Measurements from ENCODE around the gene APC2. TPM values are rescaled to one million over a fixed set of nuclear protein-coding genes. Genes with fewer than 3 reads are reported as not detected.

Gene APC2
- total RNA-seq, 1 donor from 2014 or later = 0.42 TPM

GRCh38 chr19:1441022-1441426 is 8.9 kb upstream of the APC2 start:
- Mint-ChIP-seq H3K27me3 (no peaks in the 10 kb centered on the region), H3K27ac (no peak overlapping the region), H3K36me3 (ENCODE audit: low read depth) (peaks cover 38% of the 10 kb centered on the region), H3K9me3 (no peaks in the 10 kb centered on the region), H3K4me3 (peak overlapping the region; percentile 63), H3K4me1 (peaks cover 36% of the 10 kb centered on the region)
- TF ChIP-seq CTCF (IDR thresholded peaks at IDR 0.05) = no peak
- CTCF ChIA-PET = no interaction called here
- POLR2A ChIA-PET = interaction anchor here (0.5 to 1.4 kb wide), 6 partner anchors 10 to 462 kb away, joined by 3 to 8 read pairs (median 5); no protein-coding TSS in a partner anchor
- no peak for DNase-seq
- no peak for ATAC-seq (ENCODE audit: low read depth)
- intact Hi-C loops (cut with micrococcal nuclease) = no loop called here

- H3K27me3 Mint-ChIP-seq = no peaks in the 10 kb centered on the region
- ATAC-seq (ENCODE audit: low read depth) (no peak), DNase-seq (no peak)
- no peak overlapping the region for H3K27ac Mint-ChIP-seq
- intact Hi-C loops (cut with micrococcal nuclease) = no loop called here
- H3K9me3 Mint-ChIP-seq = no peaks in the 10 kb centered on the region
- CTCF ChIA-PET = no interaction called here
- H3K4me1 Mint-ChIP-seq = peaks cover 36% of the 10 kb centered on the region
- POLR2A ChIA-PET = interaction anchor here (0.6 to 1.4 kb wide), 4 partner anchors 27 to 461 kb away, joined by 3 to 8 read pairs (median 4); no protein-coding TSS in a partner anchor
- no peak for TF ChIP-seq CTCF (IDR thresholded peaks at IDR 0.05)
- H3K36me3 Mint-ChIP-seq (ENCODE audit: low read depth) = peaks cover 38% of the 10 kb centered on the region
- H3K4me3 Mint-ChIP-seq = peak overlapping the region; percentile 29
These were observed 8.1 kb upstream of the APC2 start for GRCh38 chr19:1441677-1442438.

GRCh38 chr19:1445185-1445931 is 4.6 kb upstream of the APC2 start:
- ATAC-seq (ENCODE audit: low read depth) (peak; percentile 91), DNase-seq (peak; percentile 85)
- Mint-ChIP-seq H3K36me3 (ENCODE audit: low read depth) (peaks cover 25% of the 10 kb centered on the region), H3K27ac (no peak overlapping the region), H3K4me3 (peak overlapping the region; percentile 79), H3K9me3 (no peaks in the 10 kb centered on the region), H3K27me3 (peaks cover 21% of the 10 kb centered on the region), H3K4me1 (peaks cover 29% of the 10 kb centered on the region)
- POLR2A ChIA-PET = interaction anchor here (0.6 to 1.5 kb wide), 4 partner anchors 10 to 176 kb away, joined by 3 to 8 read pairs (median 4); partner anchors contain the start of gene CIRBP
- peak; percentile 51 for TF ChIP-seq CTCF (IDR thresholded peaks at IDR 0.05)
- CTCF ChIA-PET = interaction anchor here (1.1 to 1.8 kb wide), 7 partner anchors 8 to 201 kb away, joined by 3 to 10 read pairs (median 4); no protein-coding TSS in a partner anchor
- intact Hi-C loops (cut with micrococcal nuclease) = loop anchor here (1.0 to 2.0 kb wide), 2 partner anchors 10 to 25 kb away; no protein-coding TSS in a partner anchor

- CTCF ChIA-PET = interaction anchor here (1.1 to 1.8 kb wide), 4 partner anchors 8 to 202 kb away, joined by 3 to 10 read pairs (median 4); no protein-coding TSS in a partner anchor
These were observed 3.8 kb upstream of the APC2 start for GRCh38 chr19:1445932-1446712.

More at GRCh38 chr19:1445932-1446712, 3.8 kb upstream of the APC2 start:
- Mint-ChIP-seq H3K27ac (no peak overlapping the region), H3K36me3 (ENCODE audit: low read depth) (peaks cover 18% of the 10 kb centered on the region), H3K4me1 (peaks cover 30% of the 10 kb centered on the region), H3K9me3 (no peaks in the 10 kb centered on the region), H3K4me3 (no peak overlapping the region), H3K27me3 (peaks cover 29% of the 10 kb centered on the region)
- DNase-seq (peak; percentile 21), ATAC-seq (ENCODE audit: low read depth) (no peak)
- TF ChIP-seq CTCF (IDR thresholded peaks at IDR 0.05) = no peak
- POLR2A ChIA-PET = interaction anchor here (0.6 to 0.8 kb wide), 2 partner anchors 15 to 177 kb away, joined by 3 to 8 read pairs; partner anchors contain the start of gene CIRBP
- intact Hi-C loops (cut with micrococcal nuclease) = loop anchor here (1.0 to 2.0 kb wide), 2 partner anchors 9 to 25 kb away; no protein-coding TSS in a partner anchor
